HepG2 (cell line): ENCODE data around the gene OPA3. TPM values are rescaled to one million over a fixed set of nuclear protein-coding genes. Genes with fewer than 3 reads are reported as not detected.

Experiments
- ATAC-seq: fragments of 200-7000 bp; cut with Tn5 transposase; 3 replicates; pipeline ENCODE4 v1.9.1; 2020; ENCODE audit warnings: mild to moderate bottlenecking, moderate library complexity
- BruUV-seq: library from RNA; stranded (reverse); fragments of 400-500 nt; replicated peaks from 2 replicates; lab custom pipeline; 2021; lab: Mats Ljungman, UMichigan
- CTCF ChIA-PET: fragments of 300-600 bp; formaldehyde crosslinking; extraction: SDS; loops from one replicate; lab custom pipeline; 2021; ENCODE audit warnings: low total read pairs, inconsistent platforms, low intra/inter-chr PET ratio; lab: Yijun Ruan, JAX
- POLR2A ChIA-PET: fragments of 350-600 bp; sonication (Branson Sonifier 250); formaldehyde crosslinking; loops from one replicate; lab custom pipeline; 2020; ENCODE audit warnings: antibody characterized with exemption, inconsistent platforms; lab: Yijun Ruan, JAX
- DNase-seq: peaks from one replicate; pipeline ENCODE4 v3.0.0-alpha.2; 2015; ENCODE audit warnings: low spot score
- FAIRE-seq: peaks from 3 replicates; lab custom pipeline; 2011; peaks lifted over from hg19 to GRCh38; lab: Jason Lieb, UNC
- H2AFZ ChIP-seq: one replicate; pipeline ENCODE4 v1.6.1; 2011; ENCODE audit warnings: low read length, inconsistent platforms
- H3K27ac ChIP-seq: fragments of 300-600 bp; 3 replicates; pipeline ENCODE4 v1.8.0; 2011; ENCODE audit warnings: mixed run types, mild to moderate bottlenecking, mixed read lengths, low read length, inconsistent platforms; ENCODE audit not compliant: insufficient read depth; ENCODE audit errors: extremely low read length
- H3K27me3 ChIP-seq, 2 experiments: fragments of 200-600 bp in 1 of 2; 2 replicates in 1 of 2; 3 replicates in 1 of 2; pipeline versions ENCODE4 v1.6.0 to v1.8.0; 2011; ENCODE audit warnings: low read length in 2 of 2, mild to moderate bottlenecking in 2 of 2, moderate library complexity in 2 of 2, inconsistent platforms in 1 of 2; ENCODE audit not compliant: insufficient read depth in 2 of 2, control insufficient read depth in 1 of 2
- H3K36me3 ChIP-seq, 2 experiments: fragments of 200-600 bp in 1 of 2; replicated peaks in 1 of 2; 2 replicates in 1 of 2; 3 replicates in 1 of 2; pipeline versions ENCODE4 v1.5.1 to v1.8.0; 2011; ENCODE audit warnings: low read length in 2 of 2, inconsistent platforms in 1 of 2; ENCODE audit not compliant: insufficient read depth in 2 of 2, control insufficient read depth in 1 of 2
- H3K4me1 ChIP-seq: 2 replicates; pipeline ENCODE4 v1.5.1; 2012; ENCODE audit warnings: low read length, inconsistent platforms; ENCODE audit not compliant: insufficient read depth
- H3K4me2 ChIP-seq: 2 replicates; pipeline ENCODE4 v1.6.0; 2011; ENCODE audit warnings: low read depth, low read length, inconsistent platforms
- H3K4me3 ChIP-seq, 3 experiments: fragments of 200-600 bp in 1 of 3; sonication (generic), shearing (Covaris generic) in 1 of 3; replicated peaks in 1 of 3; 2 replicates each; pipeline ENCODE4 v1.5.1; 2011 to 2016; ENCODE audit warnings: low read length in 3 of 3, inconsistent platforms in 2 of 3, low read depth in 2 of 3, mild to moderate bottlenecking in 2 of 3, control low read depth in 1 of 3, mixed read lengths in 1 of 3; ENCODE audit not compliant: insufficient read depth in 1 of 3
- H3K79me2 ChIP-seq: one replicate; pipeline ENCODE4 v1.6.1; 2011; ENCODE audit warnings: low read length, inconsistent platforms; ENCODE audit not compliant: insufficient read depth
- H3K9ac ChIP-seq: 2 replicates; pipeline ENCODE4 v1.6.0; 2011; ENCODE audit warnings: mild to moderate bottlenecking, low read depth, low read length, inconsistent platforms; ENCODE audit not compliant: insufficient read depth
- H3K9me3 ChIP-seq: 2 replicates; pipeline ENCODE4 v1.5.1; 2012; ENCODE audit warnings: mild to moderate bottlenecking, low read length
- H4K20me1 ChIP-seq: 2 replicates; pipeline ENCODE4 v1.6.0; 2011; ENCODE audit warnings: inconsistent platforms, mild to moderate bottlenecking, low read length, moderate library complexity; ENCODE audit not compliant: insufficient read depth
- EP300 ChIP-seq, 3 experiments: sonication (generic) in 1 of 3; formaldehyde crosslinking in 1 of 3; IDR thresholded peaks; 2 replicates each; pipeline versions ENCODE4 v1.5.1 to v1.6.1; 2011 to 2020; ENCODE audit warnings: low read depth in 2 of 3, low read length in 2 of 3, borderline replicate concordance in 1 of 3, improper control_type of control experiment in 1 of 3, mild to moderate bottlenecking in 1 of 3, missing genetic modification reagents in 1 of 3, moderate library complexity in 1 of 3
- ISX ChIP-seq: sonication (generic); formaldehyde crosslinking; conservative IDR thresholded peaks from 2 replicates; pipeline ENCODE4 v1.5.0; 2020; ENCODE audit warnings: missing genetic modification reagents
- NR2F6 ChIP-seq, 2 experiments: IDR thresholded peaks; 2 replicates each; pipeline ENCODE4 v1.6.1; 2016; ENCODE audit warnings: antibody characterized with exemption in 1 of 2, mild to moderate bottlenecking in 1 of 2
- RARA ChIP-seq: IDR thresholded peaks from 2 replicates; pipeline ENCODE4 v1.6.1; 2016; ENCODE audit warnings: missing genetic modification reagents, missing compliant biosample characterization
- SP5 ChIP-seq: IDR thresholded peaks from 2 replicates; pipeline ENCODE4 v1.6.1; 2016; ENCODE audit warnings: low read depth, borderline replicate concordance
- SSRP1 ChIP-seq: IDR thresholded peaks from 2 replicates; pipeline ENCODE4 v1.6.1; 2016; ENCODE audit warnings: control low read depth
- ZEB1 ChIP-seq: IDR thresholded peaks from 2 replicates; pipeline ENCODE4 v1.6.1; 2012; ENCODE audit warnings: mild to moderate bottlenecking, low read depth, inconsistent platforms; ENCODE audit not compliant: insufficient replicate concordance
- ZNF274 ChIP-seq: sonication (generic); formaldehyde crosslinking; IDR thresholded peaks from 2 replicates; pipeline ENCODE4 v1.5.1; 2020; ENCODE audit warnings: mild to moderate bottlenecking, missing genetic modification reagents
- ZNF30 ChIP-seq: sonication (generic); formaldehyde crosslinking; IDR thresholded peaks from 2 replicates; pipeline ENCODE4 v1.5.0; 2020; ENCODE audit warnings: mild to moderate bottlenecking, missing genetic modification reagents
- ZNF430 ChIP-seq: sonication (generic); formaldehyde crosslinking; IDR thresholded peaks from 2 replicates; pipeline ENCODE4 v1.9.0; 2021; ENCODE audit warnings: mild to moderate bottlenecking, missing genetic modification reagents
- ZNF441 ChIP-seq: sonication (generic); formaldehyde crosslinking; IDR thresholded peaks from 2 replicates; pipeline ENCODE4 v1.7.0; 2021; ENCODE audit warnings: missing genetic modification reagents, borderline replicate concordance
- ZNF556 ChIP-seq: sonication (generic); formaldehyde crosslinking; IDR thresholded peaks from 2 replicates; pipeline ENCODE4 v1.4.0; 2020; ENCODE audit warnings: mild to moderate bottlenecking, missing genetic modification reagents, borderline replicate concordance
- ZNF652 ChIP-seq: IDR thresholded peaks from 2 replicates; pipeline ENCODE4 v1.6.1; 2016; ENCODE audit warnings: low read depth, borderline replicate concordance
- ZNF761 ChIP-seq: sonication (generic); formaldehyde crosslinking; conservative IDR thresholded peaks from 2 replicates; pipeline ENCODE4 v1.4.0; 2020; ENCODE audit warnings: mild to moderate bottlenecking, missing genetic modification reagents
- ZNF850 ChIP-seq: sonication (generic); formaldehyde crosslinking; conservative IDR thresholded peaks from 2 replicates; pipeline ENCODE4 v1.9.0; 2021; ENCODE audit warnings: mild to moderate bottlenecking, missing genetic modification reagents
- WGBS: methylation state at CpG from one replicate; pipeline ENCODE4 v1.1.6; 2017; ENCODE audit warnings: low lambda C conversion rate; 5-methylcytosine and 5-hydroxymethylcytosine counted together
- in situ Hi-C: cut with HindIII; loops from 2 replicates; pipeline ENCODE4 v1.10.0; 2017; ENCODE audit warnings: low pct_unique_long_range_greater_than_20kb; ENCODE audit not compliant: extremely low pct_ligation_motif_present
- intact Hi-C: fragments of 100-400 bp; cut with micrococcal nuclease; formaldehyde crosslinking; loops from one replicate; pipeline ENCODE4 v1.10.0; 2022; ENCODE audit not compliant: unreplicated experiment
- polyA plus RNA-seq, 8 experiments: library from polyadenylated mRNA; depleted of rRNA in 3 of 8; stranded (reverse) in 7 of 8; unstranded in 1 of 8; fragments of >200 nt; fragmentation: Illumina TruSeq in 4 of 8; extraction: Trizol in 4 of 8; gene quantifications; 2 replicates each; pipeline versions ENCODE4 v1.2.1 to v1.2.3, GENCODE V29; 2011 to 2016; ENCODE audit warnings: low read depth in 4 of 8, missing spikeins in 1 of 8, mixed read lengths in 1 of 8; ENCODE audit not compliant: insufficient read depth in 1 of 8
- total RNA-seq, 5 experiments: library from RNA; depleted of rRNA; stranded (reverse); fragments of >200 nt; fragmentation: Illumina TruSeq; extraction: Trizol; gene quantifications; 2 replicates each; pipeline ENCODE4 v1.2.3, GENCODE V29; 2016; ENCODE audit warnings: low read depth in 1 of 5
- TF ChIP-seq, protein P1 (sequence below): sonication (generic); formaldehyde crosslinking; IDR thresholded peaks from 2 replicates; pipeline ENCODE4 v1.8.0; 2022; ENCODE audit warnings: missing genetic modification reagents, mild to moderate bottlenecking, moderate library complexity, borderline replicate concordance
- TF ChIP-seq, protein P2 (sequence below): sonication (generic); formaldehyde crosslinking; IDR thresholded peaks from 2 replicates; pipeline ENCODE4 v1.5.0; 2020; ENCODE audit warnings: mild to moderate bottlenecking, missing genetic modification reagents
- TF ChIP-seq, protein P3 (sequence below): sonication (generic); formaldehyde crosslinking; IDR thresholded peaks from 2 replicates; pipeline ENCODE4 v1.5.0; 2020; ENCODE audit warnings: mild to moderate bottlenecking, missing genetic modification reagents

Gene OPA3
- total and polyA plus RNA-seq, 2 of the 13 experiments (the other 11 are each of a cell fraction or from before 2014, with no cell fraction given) = 8.3 to 17.7 TPM

GRCh38 chr19:45505996-45506245 lies 78.7 kb downstream of the OPA3 start:
- TSS peak; percentile 58 for BruUV-seq
- no peak for ATAC-seq
- in situ Hi-C loops = no loop called here
- H3K27me3 ChIP-seq = no peaks in the 10 kb centered on the region; a peak in 1 of 5 replicates
- no peak for FAIRE-seq
- H3K27ac ChIP-seq = peak overlapping the region; percentile 77
- no peaks in the 10 kb centered on the region for H3K9me3 ChIP-seq
- peaks cover 40% of the 10 kb centered on the region for H3K4me1 ChIP-seq
- ChIA-PET POLR2A (interaction anchor here (0.9 to 1.9 kb wide), 4 partner anchors 10 to 211 kb away, joined by 3 to 8 read pairs (median 6); no protein-coding TSS in a partner anchor), CTCF (interaction anchor here (1.8 kb wide), 1 partner anchor 13 kb away, joined by 4 read pairs; no protein-coding TSS in a partner anchor)
- intact Hi-C loops = no loop called here
- H3K36me3 ChIP-seq = peaks cover 0 to under 1% of the 10 kb centered on the region in 2 experiments; a peak in 1 of 5 replicates
- H3K4me2 ChIP-seq = peak overlapping the region; percentile 93
- no peak for DNase-seq
- H4K20me1 ChIP-seq = 0 out of 2 replicates have a peak, but pooled peaks cover 3% of the 10 kb centered on the region
- peak overlapping the region; percentile 94 for H3K9ac ChIP-seq
- H2AFZ ChIP-seq = peak overlapping the region; percentile 69
- H3K4me3 ChIP-seq = peak overlapping the region; percentile 92 to 100 (median 96); a peak in 5 of 6 replicates
- WGBS = 8% methylated on average over 5 of the region's 5 CpGs
- H3K79me2 ChIP-seq = peaks cover 31% of the 10 kb centered on the region
- 0 out of 2 replicates have a peak, but pooled peaks have one; percentile 39 for TF ChIP-seq SSRP1
- TF ChIP-seq NR2F6 (IDR thresholded peaks at IDR 0.05) = peak; percentile 64
- TF ChIP-seq NR2F6 (CRISPR knock-in tag; IDR thresholded peaks at IDR 0.05) = peak; percentile 71
- 0 out of 2 replicates have a peak, but pooled peaks have one; percentile 3 for TF ChIP-seq ZNF850
- no peak for TF ChIP-seq ZNF274 (CRISPR knock-in tag)
- TF ChIP-seq RARA (CRISPR knock-in tag) = peak; percentile 84
- peak; percentile 38; the same call in 1 of the 2 replicates for TF ChIP-seq ZNF441 (CRISPR knock-in tag)
- no peak for TF ChIP-seq ZNF652 (CRISPR knock-in tag)
- peak; percentile 57; the same call in 1 of the 2 replicates for TF ChIP-seq ZNF761 (CRISPR knock-in tag)
- TF ChIP-seq, protein P1, sequence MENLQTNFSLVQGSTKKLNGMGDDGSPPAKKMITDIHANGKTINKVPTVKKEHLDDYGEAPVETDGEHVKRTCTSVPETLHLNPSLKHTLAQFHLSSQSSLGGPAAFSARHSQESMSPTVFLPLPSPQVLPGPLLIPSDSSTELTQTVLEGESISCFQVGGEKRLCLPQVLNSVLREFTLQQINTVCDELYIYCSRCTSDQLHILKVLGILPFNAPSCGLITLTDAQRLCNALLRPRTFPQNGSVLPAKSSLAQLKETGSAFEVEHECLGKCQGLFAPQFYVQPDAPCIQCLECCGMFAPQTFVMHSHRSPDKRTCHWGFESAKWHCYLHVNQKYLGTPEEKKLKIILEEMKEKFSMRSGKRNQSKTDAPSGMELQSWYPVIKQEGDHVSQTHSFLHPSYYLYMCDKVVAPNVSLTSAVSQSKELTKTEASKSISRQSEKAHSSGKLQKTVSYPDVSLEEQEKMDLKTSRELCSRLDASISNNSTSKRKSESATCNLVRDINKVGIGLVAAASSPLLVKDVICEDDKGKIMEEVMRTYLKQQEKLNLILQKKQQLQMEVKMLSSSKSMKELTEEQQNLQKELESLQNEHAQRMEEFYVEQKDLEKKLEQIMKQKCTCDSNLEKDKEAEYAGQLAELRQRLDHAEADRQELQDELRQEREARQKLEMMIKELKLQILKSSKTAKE (CRISPR knock-in tag) = no peak
- no peak for TF ChIP-seq ISX (CRISPR knock-in tag)
- TF ChIP-seq, protein P2, sequence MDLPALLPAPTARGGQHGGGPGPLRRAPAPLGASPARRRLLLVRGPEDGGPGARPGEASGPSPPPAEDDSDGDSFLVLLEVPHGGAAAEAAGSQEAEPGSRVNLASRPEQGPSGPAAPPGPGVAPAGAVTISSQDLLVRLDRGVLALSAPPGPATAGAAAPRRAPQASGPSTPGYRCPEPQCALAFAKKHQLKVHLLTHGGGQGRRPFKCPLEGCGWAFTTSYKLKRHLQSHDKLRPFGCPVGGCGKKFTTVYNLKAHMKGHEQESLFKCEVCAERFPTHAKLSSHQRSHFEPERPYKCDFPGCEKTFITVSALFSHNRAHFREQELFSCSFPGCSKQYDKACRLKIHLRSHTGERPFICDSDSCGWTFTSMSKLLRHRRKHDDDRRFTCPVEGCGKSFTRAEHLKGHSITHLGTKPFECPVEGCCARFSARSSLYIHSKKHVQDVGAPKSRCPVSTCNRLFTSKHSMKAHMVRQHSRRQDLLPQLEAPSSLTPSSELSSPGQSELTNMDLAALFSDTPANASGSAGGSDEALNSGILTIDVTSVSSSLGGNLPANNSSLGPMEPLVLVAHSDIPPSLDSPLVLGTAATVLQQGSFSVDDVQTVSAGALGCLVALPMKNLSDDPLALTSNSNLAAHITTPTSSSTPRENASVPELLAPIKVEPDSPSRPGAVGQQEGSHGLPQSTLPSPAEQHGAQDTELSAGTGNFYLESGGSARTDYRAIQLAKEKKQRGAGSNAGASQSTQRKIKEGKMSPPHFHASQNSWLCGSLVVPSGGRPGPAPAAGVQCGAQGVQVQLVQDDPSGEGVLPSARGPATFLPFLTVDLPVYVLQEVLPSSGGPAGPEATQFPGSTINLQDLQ (CRISPR knock-in tag) = no peak
- TF ChIP-seq ZNF430 (CRISPR knock-in tag) = 0 out of 2 replicates have a peak, but pooled peaks have one; percentile 20
- no peak for TF ChIP-seq ZNF30 (CRISPR knock-in tag)
- 0 out of 2 replicates have a peak, but pooled peaks have one; percentile 45 for TF ChIP-seq ZNF556 (CRISPR knock-in tag)
- TF ChIP-seq, protein P3, sequence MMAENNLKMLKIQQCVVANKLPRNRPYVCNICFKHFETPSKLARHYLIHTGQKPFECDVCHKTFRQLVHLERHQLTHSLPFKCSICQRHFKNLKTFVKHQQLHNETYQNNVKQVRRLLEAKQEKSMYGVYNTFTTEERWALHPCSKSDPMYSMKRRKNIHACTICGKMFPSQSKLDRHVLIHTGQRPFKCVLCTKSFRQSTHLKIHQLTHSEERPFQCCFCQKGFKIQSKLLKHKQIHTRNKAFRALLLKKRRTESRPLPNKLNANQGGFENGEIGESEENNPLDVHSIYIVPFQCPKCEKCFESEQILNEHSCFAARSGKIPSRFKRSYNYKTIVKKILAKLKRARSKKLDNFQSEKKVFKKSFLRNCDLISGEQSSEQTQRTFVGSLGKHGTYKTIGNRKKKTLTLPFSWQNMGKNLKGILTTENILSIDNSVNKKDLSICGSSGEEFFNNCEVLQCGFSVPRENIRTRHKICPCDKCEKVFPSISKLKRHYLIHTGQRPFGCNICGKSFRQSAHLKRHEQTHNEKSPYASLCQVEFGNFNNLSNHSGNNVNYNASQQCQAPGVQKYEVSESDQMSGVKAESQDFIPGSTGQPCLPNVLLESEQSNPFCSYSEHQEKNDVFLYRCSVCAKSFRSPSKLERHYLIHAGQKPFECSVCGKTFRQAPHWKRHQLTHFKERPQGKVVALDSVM (CRISPR knock-in tag) = no peak
- TF ChIP-seq EP300 (IDR thresholded peaks at IDR 0.05; ENCODE audit: low read depth in 2 of 2, low read length in 2 of 2) = peak in 1 of 2 experiments; percentile 11; a peak in 1 of 4 replicates
- no peak for TF ChIP-seq EP300 (CRISPR knock-in tag; IDR thresholded peaks at IDR 0.05; ENCODE audit: borderline replicate concordance)
- peak; percentile 80 for TF ChIP-seq SP5 (CRISPR knock-in tag)
- TF ChIP-seq ZEB1 = no peak
